Ishikawa (cell line): ENCODE measurements around the gene MPL.

Source experiments
- CEBPB ChIP-seq: IDR thresholded peaks from 2 replicates; pipeline ENCODE4 v1.6.1; 2012
- CREB1 ChIP-seq: IDR thresholded peaks from 2 replicates; pipeline ENCODE4 v1.6.1; 2012; ENCODE audit warnings: low read depth
- EGR1 ChIP-seq: IDR thresholded peaks from 2 replicates; pipeline ENCODE4 v1.6.1; 2012
- EP300 ChIP-seq: IDR thresholded peaks from 2 replicates; pipeline ENCODE4 v1.6.1; 2012; ENCODE audit warnings: borderline replicate concordance
- FOXM1 ChIP-seq: IDR thresholded peaks from 2 replicates; pipeline ENCODE4 v1.6.1; 2012; ENCODE audit warnings: low read depth, borderline replicate concordance
- MAX ChIP-seq: IDR thresholded peaks from 2 replicates; pipeline ENCODE4 v1.6.1; 2012
- NFIC ChIP-seq: IDR thresholded peaks from 2 replicates; pipeline ENCODE4 v1.6.1; 2012
- RAD21 ChIP-seq: IDR thresholded peaks from 2 replicates; pipeline ENCODE4 v1.6.1; 2012; ENCODE audit warnings: low read depth
- TAF1 ChIP-seq: IDR thresholded peaks from 2 replicates; pipeline ENCODE4 v1.6.1; 2012; ENCODE audit warnings: low read depth, mild to moderate bottlenecking
- TCF12 ChIP-seq: IDR thresholded peaks from 2 replicates; pipeline ENCODE4 v1.6.1; 2012; ENCODE audit warnings: low read depth
- TEAD4 ChIP-seq: IDR thresholded peaks from 2 replicates; pipeline ENCODE4 v1.6.1; 2012
- USF1 ChIP-seq: IDR thresholded peaks from 2 replicates; pipeline ENCODE4 v1.6.1; 2012
- YY1 ChIP-seq: IDR thresholded peaks from 2 replicates; pipeline ENCODE4 v1.6.1; 2012; ENCODE audit warnings: low read depth
- ZBTB7A ChIP-seq: IDR thresholded peaks from 2 replicates; pipeline ENCODE4 v1.6.1; 2012; ENCODE audit warnings: low read depth
- TF ChIP-seq, protein P1 (sequence below): IDR thresholded peaks from 2 replicates; pipeline ENCODE4 v1.6.1; 2012; ENCODE audit warnings: low read depth, mild to moderate bottlenecking

The MPL gene

GRCh38 chr1:43352351-43352705 lies 14.7 kb downstream of the MPL start:
- TF ChIP-seq USF1 (no peak), TAF1 (no peak), NFIC (no peak), TEAD4 (no peak), EGR1 (no peak), MAX (no peak)
- TF ChIP-seq, protein P1, sequence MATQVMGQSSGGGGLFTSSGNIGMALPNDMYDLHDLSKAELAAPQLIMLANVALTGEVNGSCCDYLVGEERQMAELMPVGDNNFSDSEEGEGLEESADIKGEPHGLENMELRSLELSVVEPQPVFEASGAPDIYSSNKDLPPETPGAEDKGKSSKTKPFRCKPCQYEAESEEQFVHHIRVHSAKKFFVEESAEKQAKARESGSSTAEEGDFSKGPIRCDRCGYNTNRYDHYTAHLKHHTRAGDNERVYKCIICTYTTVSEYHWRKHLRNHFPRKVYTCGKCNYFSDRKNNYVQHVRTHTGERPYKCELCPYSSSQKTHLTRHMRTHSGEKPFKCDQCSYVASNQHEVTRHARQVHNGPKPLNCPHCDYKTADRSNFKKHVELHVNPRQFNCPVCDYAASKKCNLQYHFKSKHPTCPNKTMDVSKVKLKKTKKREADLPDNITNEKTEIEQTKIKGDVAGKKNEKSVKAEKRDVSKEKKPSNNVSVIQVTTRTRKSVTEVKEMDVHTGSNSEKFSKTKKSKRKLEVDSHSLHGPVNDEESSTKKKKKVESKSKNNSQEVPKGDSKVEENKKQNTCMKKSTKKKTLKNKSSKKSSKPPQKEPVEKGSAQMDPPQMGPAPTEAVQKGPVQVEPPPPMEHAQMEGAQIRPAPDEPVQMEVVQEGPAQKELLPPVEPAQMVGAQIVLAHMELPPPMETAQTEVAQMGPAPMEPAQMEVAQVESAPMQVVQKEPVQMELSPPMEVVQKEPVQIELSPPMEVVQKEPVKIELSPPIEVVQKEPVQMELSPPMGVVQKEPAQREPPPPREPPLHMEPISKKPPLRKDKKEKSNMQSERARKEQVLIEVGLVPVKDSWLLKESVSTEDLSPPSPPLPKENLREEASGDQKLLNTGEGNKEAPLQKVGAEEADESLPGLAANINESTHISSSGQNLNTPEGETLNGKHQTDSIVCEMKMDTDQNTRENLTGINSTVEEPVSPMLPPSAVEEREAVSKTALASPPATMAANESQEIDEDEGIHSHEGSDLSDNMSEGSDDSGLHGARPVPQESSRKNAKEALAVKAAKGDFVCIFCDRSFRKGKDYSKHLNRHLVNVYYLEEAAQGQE = no peak

DNA sequence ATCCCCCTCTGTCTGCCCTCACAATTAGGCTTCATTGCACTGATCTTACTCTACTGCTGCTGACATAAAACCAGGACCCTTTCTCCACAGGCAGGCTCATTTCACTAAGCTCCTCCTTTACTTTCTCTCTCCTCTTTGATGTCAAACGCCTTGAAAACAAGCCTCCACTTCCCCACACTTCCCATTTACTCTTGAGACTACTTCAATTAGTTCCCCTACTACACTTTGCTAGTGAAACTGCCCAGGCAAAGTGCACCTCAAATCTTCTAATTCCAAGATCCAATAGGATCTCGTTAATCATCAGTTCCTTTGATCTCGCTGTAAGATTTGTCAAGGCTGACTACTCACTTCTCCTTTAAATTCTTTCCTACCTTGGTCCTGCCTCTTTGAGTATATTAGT lies 15.3 kb downstream of the MPL start:
- TF ChIP-seq CEBPB (no peak), YY1 (no peak), USF1 (no peak), CREB1 (no peak), TCF12 (no peak), NFIC (no peak), EP300 (no peak), TAF1 (no peak), MAX (no peak), FOXM1 (no peak), EGR1 (no peak), TEAD4 (no peak), RAD21 (no peak), ZBTB7A (no peak)
- TF ChIP-seq, protein P1 = no peak

- TF ChIP-seq NFIC = no peak
- no peak for TF ChIP-seq TCF12
- TF ChIP-seq, protein P1 = no peak
- no peak for TF ChIP-seq CREB1
- TF ChIP-seq TAF1 = no peak
- no peak for TF ChIP-seq FOXM1
- no peak for TF ChIP-seq ZBTB7A
- TF ChIP-seq RAD21 = no peak
- no peak for TF ChIP-seq USF1
- TF ChIP-seq EGR1 = no peak
- TF ChIP-seq YY1 = no peak
- TF ChIP-seq MAX = no peak
- TF ChIP-seq TEAD4 = no peak
These were observed 16.9 kb downstream of the MPL start for GRCh38 chr1:43354471-43354870.

- TF ChIP-seq CREB1 = no peak
- TF ChIP-seq USF1 = no peak
- no peak for TF ChIP-seq YY1
- TF ChIP-seq RAD21 = no peak
- TF ChIP-seq TEAD4 = no peak
- TF ChIP-seq TCF12 = no peak
- TF ChIP-seq, protein P1 = no peak
- TF ChIP-seq MAX = no peak
- no peak for TF ChIP-seq NFIC
- TF ChIP-seq CEBPB = no peak
- no peak for TF ChIP-seq TAF1
- TF ChIP-seq ZBTB7A = no peak
- no peak for TF ChIP-seq EP300
- TF ChIP-seq EGR1 = no peak
These were observed 17.3 kb downstream of the MPL start for GRCh38 chr1:43354936-43355335.
